ENCODE measurements around the gene APOL1.
"Not testable (repeated sequence)": the region's sequence is repeated elsewhere in the genome, so short reads cannot be mapped to it uniquely, and the experiment has no call there.

Gene APOL1, protein sequence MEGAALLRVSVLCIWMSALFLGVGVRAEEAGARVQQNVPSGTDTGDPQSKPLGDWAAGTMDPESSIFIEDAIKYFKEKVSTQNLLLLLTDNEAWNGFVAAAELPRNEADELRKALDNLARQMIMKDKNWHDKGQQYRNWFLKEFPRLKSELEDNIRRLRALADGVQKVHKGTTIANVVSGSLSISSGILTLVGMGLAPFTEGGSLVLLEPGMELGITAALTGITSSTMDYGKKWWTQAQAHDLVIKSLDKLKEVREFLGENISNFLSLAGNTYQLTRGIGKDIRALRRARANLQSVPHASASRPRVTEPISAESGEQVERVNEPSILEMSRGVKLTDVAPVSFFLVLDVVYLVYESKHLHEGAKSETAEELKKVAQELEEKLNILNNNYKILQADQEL

DNA sequence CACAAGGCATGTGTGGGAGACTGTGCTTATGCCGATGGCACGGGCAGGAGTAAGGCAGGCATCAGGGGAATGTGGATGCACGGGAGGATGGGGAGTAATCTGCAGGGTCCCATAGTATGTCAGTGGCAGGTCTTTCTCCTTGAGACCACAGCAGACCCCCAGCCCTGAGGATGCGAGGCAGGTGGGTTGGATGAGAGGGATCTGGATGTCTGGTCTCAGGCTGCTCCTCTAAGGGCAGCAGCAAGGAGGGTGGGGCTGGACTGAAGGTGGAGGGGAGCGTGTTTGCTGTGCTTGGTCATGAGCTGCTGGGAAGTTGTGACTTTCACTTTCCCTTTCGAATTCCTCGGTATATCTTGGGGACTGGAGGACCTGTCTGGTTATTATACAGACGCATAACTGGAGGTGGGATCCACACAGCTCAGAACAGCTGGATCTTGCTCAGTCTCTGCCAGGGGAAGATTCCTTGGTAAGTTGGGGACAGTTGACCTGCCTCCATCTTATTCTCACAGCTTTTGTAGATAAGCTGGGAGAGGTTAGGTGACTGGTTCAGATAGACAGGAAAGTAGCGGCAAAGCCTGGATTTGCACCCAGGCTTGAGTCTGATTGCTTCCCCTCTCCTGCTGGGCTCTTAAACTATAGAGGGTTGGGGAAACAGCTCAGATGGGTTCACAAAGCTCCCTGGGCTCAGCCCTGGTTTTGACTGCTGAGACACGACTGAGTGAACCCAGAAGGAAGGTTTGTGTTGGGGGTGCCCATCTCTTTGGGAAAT, at the start of gene APOL1:
APOL1 (plus strand) TSS at position 380 of the 769 bp plus-strand sequence. CDS start 1,823 bp downstream, outside the sequence.
- peak; percentile 79 for DNase-seq (ENCODE audit: low spot score)

DNA sequence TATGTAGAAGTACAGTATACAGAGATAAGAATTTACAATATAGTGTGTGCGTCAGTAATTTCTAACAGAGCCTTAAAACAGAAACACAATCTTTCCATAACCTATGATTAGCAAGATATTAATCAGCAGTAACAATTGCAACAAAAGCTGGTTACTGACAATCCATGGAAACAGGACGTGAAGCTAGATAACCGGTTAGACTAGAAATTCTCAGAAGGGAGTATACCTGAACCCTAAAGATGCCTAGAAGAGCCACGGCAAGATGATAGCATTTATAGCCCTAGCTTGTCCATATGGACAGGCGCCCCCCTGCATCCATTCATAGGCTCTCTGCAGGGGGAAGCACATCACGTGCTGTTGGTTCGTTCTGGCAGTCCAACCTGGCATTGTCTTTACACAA, 49.5 kb upstream of the APOL1 start:
- not testable (repeated sequence) for DNase-seq (ENCODE audit: low spot score)

DNA sequence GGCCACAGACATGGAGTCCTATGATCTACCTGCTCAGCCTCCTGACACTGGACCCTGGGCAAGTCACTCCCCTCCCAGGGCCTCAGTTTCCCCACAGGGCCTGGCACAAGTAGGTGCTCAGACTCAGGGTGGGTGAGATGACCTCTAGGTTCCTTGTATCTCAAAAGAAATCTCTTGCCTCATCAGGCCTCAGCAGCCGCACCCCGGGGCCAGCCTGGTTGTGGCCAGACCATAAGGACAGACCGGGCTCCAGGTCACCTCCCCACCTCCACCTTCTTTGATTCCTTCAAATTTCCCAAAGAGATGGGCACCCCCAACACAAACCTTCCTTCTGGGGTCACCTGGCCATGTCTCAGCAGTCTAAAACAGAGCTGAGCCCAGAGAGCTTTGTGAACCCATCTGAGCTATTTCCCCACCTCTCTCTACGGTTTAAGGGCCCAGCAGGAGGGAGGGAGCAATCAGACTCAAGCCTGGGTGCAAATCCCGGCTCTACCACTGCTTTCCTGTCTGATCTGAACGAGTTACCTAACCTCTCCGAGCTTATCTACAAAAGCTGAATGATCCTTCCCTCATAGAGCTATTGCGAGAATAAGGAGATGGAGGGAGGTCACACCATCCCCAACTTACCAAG, 48.8 kb upstream of the APOL1 start:
- no peak for DNase-seq (ENCODE audit: low spot score)

DNA sequence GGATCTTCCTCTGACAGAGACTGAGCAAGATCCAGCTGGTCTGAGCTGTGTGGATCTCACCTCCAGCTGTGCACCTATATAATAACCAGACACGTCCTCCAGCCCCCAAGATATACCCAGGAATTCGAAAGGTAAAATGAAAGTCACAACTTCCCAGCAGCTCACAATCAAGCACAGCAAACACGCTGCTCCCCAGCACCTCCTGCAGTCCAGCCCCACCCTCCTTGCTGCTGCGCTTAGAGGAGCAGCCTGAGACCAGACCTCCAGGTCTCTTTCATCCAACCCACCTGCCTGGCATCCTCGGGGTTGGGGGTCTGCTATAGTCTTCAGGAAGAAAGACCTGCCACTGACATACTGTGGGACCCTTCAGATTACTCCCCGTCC, 48.3 kb upstream of the APOL1 start:
- DNase-seq (ENCODE audit: low spot score) = no peak

DNA sequence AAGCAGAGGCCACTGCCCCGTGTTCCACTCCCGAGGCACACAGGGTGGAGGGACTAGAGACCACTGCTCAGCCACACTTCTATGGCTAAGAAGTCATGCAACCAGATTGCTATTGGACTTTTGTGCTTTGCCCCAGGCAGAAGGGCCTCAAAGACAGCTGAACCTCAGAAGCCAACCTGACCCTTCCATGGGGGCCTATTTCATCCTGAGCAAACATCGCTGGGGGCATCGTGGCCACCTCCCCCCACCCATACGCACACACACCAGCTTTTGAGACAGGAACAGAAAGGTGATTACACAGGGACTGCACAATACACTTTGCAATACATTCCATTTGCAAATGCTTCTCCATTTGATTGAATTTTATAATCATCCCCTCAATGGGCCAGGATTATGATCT, 47.4 kb upstream of the APOL1 start:
- DNase-seq (ENCODE audit: low spot score) = not testable (repeated sequence)

DNA sequence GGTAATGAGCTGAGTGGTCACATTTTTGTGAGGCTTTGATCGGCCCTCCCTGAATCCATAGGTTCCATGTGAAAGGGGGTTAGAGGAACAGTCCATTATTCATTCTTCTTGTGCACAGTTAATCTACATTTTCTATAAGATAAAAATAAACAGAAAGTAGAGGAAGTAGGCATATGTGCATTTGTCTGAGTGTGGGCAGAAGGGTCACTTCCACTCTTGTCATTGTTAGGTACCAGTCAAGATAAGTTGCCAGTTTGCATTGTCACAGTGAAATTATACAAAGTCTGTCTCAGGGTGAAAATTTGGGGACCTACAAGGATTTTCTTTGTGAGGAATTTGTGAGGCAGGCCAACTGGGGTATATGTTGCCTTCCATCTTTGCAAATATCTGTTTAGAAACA, 46.7 kb upstream of the APOL1 start:
- DNase-seq (ENCODE audit: low spot score) = no peak

DNA sequence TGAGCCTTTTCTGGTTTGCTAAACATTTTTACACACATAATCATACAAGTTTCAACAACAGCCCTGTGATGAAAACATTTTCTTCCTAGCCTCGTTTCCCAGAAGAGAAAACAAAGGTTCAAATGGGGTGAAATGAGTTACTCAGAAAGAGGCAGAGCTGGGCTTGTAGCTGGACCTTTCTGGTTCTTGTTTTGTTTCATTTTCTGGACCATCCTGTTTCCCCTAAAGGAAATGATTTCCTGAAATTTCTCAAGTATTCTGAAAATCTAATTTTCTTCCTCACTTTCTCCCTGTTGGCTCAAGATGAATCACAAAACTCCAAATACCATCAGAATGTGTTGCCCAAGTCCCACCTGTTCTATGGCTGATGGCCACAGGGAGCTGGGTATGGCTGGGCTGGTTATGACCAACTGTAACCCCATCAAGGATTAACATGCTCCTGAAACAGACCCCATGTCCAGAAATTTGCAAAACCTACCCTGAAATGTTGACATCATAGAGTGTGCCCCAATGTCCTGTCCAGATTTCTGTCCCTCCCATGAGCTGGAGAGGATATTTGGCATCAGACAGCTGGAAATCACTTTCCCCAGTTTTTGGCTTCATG, 44.7 kb upstream of the APOL1 start:
- DNase-seq (ENCODE audit: low spot score) = no peak

DNA sequence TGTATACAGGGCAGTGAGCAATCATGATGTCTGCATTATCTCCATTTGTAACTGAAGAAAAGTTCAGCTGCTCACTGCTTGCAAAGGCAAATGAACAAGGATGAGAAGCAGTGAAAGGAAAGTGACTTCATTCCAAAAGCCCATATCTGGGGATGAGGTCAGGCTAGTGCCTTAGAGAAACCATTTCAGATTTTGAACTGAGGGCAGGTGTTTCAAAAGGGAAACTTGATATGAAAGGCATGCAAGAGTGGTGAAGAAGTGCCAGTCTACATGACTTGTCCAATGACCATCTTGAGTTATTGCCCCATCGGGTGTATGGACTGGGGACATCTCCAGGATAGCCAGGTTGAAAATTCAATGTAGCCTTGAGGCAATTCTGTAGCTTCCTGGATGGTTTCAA, 44.0 kb upstream of the APOL1 start:
- no peak for DNase-seq (ENCODE audit: low spot score)

DNA sequence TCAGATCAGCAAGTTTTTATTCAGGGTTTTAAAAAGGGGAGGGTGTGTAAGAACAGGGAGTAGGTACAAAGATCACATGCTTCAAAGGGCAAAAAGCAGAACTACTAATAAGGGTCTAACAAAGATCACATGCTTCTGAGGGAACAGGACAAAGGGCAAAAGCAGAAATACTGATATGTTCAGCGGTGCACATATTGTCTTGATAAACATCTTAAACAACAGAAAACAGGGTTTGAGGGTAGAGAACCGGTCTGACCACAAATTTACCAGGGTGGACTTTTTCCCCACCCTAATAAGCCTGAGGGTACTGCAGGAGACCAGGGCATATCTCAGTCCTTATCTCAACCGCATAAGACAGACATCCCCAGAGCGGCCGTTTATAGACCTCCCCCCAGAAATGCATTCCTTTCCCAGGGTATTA, 43.4 kb upstream of the APOL1 start:
- DNase-seq (ENCODE audit: low spot score) = not testable (repeated sequence)

DNA sequence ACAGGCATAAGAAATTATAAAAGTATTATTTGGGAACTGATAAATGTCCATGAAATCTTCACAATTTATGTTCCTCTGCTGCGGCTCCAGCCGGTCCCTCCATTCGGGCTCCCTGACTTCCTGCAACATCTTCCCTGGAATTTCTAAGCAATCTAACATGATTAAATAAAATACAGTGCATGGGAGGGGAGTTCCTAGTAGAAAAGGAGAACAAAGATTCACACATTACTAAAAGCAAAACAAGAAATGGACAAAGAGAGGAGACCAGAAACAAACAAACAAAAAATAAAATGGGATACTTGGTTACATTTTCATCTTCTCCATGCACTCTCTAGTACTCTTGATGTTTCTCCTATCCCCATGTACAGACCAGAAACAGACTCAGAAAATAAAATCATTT, 42.7 kb upstream of the APOL1 start:
- no peak for DNase-seq (ENCODE audit: low spot score)

DNA sequence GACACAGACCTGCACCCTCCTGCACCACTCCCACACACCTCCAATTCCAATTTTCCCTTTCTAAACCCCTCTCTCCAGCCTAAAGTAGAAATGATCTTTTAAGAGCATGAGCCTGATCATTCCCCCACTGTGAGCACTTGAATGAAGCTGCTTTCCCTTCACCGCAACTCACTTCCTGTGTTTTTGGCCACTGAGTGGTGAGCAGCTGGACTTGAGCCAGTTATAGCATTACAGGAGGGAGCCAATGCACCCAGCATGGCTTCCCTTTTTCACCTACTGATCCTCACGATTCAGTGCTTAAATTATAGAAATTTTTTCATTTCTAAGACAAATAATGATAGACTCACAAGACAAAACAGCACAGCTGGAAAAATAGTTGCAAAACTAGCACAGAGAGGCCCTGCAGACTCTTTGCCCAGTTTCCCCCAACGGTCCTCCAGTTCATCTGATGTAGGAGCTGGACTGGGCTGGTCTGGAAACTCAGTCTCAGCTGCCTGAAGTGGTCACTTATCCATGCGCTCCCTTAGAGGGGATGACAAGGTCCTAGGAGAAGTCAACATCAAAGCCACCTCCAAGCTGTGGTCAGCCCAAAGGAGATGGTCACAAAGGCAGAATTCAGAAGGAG, 41.6 kb upstream of the APOL1 start:
- no peak for DNase-seq (ENCODE audit: low spot score)

DNA sequence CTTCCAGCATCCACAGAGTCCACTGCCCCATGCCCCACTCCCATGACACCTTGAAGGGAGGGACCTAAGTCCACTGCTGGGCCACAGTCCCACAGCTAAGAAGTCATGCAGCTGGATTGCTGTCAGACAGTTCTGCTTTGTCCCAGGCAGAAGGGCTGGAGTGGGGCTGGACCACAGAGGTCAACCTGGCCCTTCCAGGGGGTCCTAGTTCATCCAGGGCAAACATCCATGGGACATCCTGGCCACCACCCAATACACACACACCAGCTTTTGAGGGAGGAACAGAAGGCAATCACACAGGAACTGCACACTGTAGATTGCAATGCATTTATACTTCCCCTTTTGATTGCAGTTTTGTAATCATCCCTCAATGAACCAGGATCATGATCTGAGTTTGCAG, 40.0 kb upstream of the APOL1 start:
- no peak for DNase-seq (ENCODE audit: low spot score)

DNA sequence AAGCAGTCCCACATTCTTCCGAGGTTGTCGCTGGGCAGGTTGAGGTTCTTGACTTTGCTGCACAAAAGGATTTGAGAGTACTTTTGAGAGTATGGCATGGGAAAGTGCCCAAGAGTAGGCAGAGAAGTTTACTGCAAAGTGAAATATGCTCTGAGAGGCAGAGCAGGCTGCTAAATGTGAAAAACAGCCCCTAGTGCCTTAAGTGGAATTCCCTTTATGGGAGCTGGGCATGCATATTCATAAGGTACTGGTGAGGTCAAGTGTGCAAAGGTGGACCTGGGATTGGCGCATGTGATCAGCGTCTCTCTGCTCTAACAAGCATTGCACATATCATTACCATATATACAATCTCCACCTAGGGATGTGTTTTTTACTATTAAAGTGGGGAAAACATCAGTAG, 39.3 kb upstream of the APOL1 start:
- no peak for DNase-seq (ENCODE audit: low spot score)

DNA sequence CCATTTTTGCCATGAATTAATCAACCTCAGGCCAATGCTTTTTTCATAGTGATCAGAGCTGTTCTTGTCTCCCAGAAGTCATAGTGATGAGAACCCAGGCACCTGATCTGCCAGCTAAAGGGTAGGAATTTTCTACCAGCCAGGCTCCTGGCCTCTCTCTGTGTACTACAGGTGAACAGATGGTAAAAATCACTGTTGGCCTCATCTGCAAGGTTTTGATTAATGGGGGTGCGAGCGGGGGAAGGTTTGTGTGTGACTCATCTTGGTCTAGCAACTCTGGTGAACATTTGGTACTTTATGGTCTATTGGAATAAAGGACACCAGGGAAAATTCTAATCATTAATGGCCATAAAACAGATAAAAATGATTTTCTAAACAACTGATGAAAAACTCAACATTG, 37.0 kb upstream of the APOL1 start:
- DNase-seq (ENCODE audit: low spot score) = no peak

DNA sequence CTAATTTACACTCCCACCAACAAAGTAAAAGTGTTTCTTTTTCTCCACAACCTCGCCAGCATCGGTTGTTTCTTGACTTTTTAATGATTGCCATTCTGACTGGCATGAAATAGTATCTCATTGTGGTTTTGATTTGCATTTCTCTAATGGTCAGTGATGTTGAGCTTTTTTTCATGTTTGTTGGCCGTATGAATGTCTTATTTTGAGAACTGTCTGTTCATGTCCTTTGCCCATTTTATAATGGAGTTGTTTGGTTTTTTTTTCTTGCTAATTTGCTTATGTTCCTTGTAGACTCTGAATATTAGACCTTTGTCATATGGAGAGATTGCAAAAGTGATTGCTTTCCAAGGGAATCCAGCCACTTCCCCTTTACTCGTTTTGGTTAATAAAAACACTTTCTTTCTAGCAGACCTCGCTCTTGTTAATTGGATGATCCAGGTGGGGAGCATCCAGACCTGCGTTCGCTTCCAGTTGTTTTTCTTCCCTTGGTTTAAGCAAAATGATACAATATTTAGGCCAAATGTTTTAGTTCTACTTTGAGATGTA, 34.2 kb upstream of the APOL1 start:
- DNase-seq (ENCODE audit: low spot score) = no peak

DNA sequence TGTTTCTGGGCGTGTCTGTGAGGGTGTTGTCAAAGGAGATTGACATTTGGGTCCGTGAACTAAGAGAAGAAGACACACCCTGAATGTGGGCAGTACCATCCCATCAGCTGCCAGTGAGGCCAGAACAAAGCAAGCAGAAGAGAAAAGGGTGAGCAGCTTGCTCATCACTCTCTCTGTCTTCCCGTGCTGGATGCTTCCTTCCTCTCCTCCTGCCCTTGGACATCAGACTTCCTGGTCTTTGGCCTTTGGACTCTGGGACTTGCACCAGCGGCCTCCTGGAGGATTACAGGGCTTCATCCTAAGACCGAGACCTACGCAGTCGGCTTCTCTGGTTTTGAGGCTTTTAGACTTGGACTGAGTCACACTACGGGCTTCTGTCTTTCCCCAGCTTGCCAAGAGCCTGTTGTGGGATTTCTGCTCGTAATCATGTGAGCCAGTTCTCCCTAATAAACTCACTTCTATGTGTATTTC, 32.4 kb upstream of the APOL1 start:
- no peak for DNase-seq (ENCODE audit: low spot score)

DNA sequence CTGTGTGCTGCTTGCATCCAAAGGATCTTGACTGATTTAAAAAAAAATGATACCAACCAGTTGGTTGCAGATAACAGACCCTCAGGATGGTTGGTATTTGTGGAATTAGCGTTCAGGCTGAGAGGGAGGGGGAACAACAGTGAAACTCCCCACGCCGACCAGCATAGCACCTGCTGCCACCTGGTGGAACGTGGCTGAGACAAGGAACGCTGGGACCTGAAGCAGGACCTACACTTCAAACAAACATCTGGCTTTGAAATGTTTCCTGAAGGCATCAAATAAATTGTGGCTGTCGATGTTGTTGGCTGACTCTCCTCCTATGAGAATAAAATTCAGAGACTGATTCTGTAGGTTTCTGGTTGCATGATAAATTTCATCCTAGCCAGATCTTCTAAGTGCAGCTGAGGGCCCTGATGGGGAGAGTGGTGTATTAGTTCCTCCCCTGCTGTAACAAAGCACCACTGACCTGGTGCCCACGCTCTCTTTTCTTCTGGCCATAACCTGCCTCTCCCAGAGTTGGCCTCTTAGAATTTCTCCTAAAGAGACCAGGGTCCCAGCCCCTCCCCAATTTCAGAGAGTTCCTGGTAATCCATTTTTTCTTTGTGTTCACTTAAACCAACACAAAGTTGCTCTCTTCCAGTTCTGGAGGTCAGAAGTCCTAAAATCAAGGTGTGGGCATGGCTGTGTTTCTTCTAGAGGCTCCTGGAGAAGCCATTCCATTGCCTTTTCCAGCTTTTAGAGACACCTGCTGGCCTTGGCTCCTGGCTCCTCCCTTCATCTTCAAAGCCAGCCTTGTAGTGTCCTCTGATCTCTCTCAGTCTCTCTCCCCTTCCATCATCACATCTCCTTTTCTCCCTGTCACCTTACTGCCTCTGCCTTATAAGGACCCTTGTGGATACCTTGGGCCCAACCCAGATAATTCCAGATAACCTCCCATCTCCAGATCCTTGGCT, 30.9 kb upstream of the APOL1 start:
- DNase-seq (ENCODE audit: low spot score) = peak; percentile 53

DNA sequence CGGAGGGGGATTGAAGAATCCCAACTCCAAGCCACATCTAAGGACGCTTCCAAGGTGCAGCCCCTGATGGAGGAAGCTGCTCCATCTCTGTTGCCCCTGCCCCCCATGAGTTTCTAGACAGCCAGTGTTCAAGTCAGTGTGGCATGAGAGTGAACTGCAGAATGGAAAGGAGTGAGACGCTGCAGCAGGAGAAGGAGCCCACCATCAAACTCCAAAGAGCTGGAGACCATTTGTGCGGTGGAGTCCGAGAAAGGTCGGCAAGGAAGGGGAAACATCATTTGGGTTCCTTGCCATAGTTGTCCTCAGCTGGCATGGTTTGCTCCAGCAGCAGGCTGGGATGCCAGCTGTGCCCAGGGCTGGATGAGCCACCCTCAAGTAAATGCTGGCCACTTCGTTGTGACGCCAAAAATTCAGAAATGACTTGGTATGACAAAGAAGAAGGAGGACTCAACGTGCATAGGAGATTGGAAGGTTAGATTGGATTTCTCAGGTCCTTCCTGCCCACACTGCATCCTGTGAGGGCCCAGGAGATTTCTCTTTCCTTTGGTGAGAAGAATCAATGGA, 30.0 kb upstream of the APOL1 start:
- no peak for DNase-seq (ENCODE audit: low spot score)

DNA sequence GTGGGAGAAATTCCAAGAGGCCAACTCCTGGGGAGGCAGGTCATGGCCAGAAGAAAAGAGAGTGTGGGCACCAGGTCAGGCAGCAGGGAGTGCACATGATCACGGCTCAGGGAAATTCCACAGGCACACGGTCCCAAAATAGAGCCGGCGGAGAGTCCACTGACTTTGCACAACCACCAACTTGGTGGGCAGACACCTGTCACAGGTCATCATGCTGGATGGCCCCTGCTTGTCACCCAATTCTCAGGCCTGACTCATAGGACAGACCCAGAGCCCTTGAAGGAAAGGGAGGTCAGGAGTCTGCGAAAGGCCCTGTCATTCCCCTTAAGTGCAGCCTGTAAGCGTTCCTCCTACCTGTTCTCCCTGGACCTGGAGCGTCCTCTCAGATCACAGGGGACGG, 29.4 kb upstream of the APOL1 start:
- DNase-seq (ENCODE audit: low spot score) = no peak

DNA sequence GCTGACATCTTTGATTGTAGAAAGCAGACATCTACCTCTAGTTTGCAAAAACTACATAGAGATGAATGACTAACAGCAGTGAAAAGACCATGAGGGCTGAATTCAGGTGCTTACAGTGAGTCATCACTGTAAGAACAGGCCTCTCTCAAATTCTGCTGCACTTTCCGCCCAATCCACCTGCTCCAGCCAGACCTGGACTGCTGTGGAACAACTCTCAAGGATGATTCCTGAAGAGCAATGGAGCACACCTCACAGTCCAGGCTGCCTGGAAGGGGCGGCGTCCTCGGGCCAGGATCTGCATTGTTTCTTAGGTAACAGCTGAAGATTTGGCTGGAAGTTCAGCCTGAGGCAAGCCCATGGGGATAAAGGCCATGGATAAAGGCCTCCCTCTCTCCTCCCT, 28.7 kb upstream of the APOL1 start:
- no peak for DNase-seq (ENCODE audit: low spot score)

Data from activated CD4-positive, alpha-beta T cell treated with anti-CD3 and anti-CD28 coated beads, Interleukin-2, Interleukin-4, amounts not matched to agents 100 ng/mL and 50 ng/mL, durations not matched to agents 16 hours and 8 hours (primary cell).